ENCODE measurements around the gene GGNBP2. TPM values are rescaled to one million over a fixed set of nuclear protein-coding genes. Genes with fewer than 3 reads are reported as not detected.

GGNBP2 gene
- total and polyA plus RNA-seq, 3 donors from 2014 or later: 104 to 144 (median 118) TPM

DNA sequence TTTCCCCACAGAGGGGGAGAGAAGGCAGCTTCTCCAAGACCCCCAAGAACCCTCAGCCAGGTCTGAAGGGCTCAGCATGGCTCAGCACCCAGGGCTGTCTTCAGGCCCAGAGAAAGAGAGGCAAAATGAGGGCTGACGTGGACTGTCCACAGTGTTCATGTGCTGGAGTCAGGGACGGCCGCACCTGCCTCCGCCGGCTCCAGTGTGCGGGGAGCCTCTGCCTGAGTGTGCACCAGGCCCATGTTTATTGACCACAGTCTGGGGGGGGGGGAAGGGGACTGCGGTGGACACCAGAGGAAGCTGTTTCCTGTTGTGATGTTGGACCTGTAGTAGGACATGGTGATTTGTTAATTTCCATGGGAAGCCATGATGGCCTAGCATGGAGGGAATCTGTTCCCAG is 63.6 kb downstream of the GGNBP2 start:
- no peak overlapping the region for H3K27ac ChIP-seq
- intact Hi-C loops (cut with DNase I; ENCODE audit: low total_unique reads): no loop called here
- TF ChIP-seq, protein P1, sequence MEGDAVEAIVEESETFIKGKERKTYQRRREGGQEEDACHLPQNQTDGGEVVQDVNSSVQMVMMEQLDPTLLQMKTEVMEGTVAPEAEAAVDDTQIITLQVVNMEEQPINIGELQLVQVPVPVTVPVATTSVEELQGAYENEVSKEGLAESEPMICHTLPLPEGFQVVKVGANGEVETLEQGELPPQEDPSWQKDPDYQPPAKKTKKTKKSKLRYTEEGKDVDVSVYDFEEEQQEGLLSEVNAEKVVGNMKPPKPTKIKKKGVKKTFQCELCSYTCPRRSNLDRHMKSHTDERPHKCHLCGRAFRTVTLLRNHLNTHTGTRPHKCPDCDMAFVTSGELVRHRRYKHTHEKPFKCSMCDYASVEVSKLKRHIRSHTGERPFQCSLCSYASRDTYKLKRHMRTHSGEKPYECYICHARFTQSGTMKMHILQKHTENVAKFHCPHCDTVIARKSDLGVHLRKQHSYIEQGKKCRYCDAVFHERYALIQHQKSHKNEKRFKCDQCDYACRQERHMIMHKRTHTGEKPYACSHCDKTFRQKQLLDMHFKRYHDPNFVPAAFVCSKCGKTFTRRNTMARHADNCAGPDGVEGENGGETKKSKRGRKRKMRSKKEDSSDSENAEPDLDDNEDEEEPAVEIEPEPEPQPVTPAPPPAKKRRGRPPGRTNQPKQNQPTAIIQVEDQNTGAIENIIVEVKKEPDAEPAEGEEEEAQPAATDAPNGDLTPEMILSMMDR (IDR thresholded peaks at IDR 0.05): no peak
- no peak for TF ChIP-seq POLR2A (IDR thresholded peaks at IDR 0.05)
- peaks cover 1% of the 10 kb centered on the region for H3K4me1 ChIP-seq
- H3K36me3 ChIP-seq (ENCODE audit: low read depth, missing control alignments): no peaks in the 10 kb centered on the region
- no peaks in the 10 kb centered on the region for H3K27me3 ChIP-seq
- no peaks in the 10 kb centered on the region for H3K9me3 ChIP-seq
- no peak overlapping the region for H3K4me3 ChIP-seq
- WGBS, 2 donors: 23 to 76% methylated on average over 3 to 7 of the region's 7 CpGs
- no peak for DNase-seq

DNA sequence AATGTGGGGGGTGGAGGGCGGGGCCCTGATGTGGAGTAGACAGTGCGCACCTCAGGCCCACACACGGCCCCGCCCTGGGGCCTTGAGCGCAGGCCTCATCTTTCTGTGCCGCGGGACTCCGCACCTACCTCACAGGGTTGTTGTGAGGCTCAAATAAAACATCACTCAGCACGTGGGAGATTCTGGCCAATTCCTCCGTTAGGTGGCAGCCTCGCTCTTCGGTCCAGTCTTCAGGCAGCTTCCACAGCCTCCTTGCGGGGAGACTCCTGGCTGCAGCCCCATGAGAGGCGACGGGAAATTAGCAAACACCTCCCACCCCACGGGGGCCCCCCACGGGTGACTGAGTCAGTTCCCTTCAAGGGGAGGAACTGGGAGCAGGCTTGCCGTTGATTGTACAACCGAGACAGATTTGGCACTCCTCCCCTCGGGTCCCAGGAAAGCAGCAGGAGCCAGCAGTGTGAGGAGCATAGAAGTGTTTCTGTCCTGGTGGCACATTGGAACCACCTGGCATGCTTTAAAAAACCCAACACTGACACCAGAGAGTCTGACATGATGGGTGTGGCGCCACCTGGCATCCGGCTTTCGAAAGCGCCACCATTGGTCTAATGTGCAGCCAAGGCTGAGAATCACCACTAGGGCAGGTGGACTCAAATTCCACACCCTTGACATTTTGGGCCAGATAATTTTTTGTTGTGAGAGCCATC is 64.2 kb downstream of the GGNBP2 start:
- DNase-seq: peak; percentile 67
- Histone ChIP-seq H3K9me3 (no peaks in the 10 kb centered on the region), H3K4me1 (no peaks in the 10 kb centered on the region), H3K36me3 (ENCODE audit: low read depth, missing control alignments) (no peaks in the 10 kb centered on the region), H3K4me3 (no peak overlapping the region), H3K27me3 (no peaks in the 10 kb centered on the region), H3K27ac (no peak overlapping the region)
- no peak for TF ChIP-seq POLR2A (IDR thresholded peaks at IDR 0.05)
- TF ChIP-seq, protein P1 (IDR thresholded peaks at IDR 0.05): peak in 2 of 3 experiments; percentile 30 to 37
- WGBS, 2 donors: 26 to 43% methylated on average over 13 to 24 of the region's 24 CpGs
- intact Hi-C loops (cut with DNase I; ENCODE audit: low total_unique reads): no loop called here

DNA sequence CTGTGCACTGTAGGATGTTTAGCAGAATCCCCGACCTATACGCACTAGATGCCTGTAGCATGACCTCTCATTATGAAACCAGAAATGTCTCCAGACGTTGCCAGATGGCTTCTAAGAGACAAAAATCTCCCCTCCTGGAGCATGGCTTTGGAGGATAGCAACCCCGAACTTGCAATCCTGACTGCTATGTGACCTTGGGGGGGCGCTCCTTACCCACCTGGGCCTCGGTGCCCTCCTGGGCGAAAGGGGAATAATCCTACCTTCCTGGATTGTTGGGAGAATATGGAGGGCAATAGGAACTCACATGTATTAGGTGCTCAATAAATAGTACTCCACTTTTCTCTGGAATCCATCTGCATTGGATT is 64.8 kb downstream of the GGNBP2 start:
- Histone ChIP-seq H3K4me3 (no peak overlapping the region), H3K27ac (no peak overlapping the region), H3K4me1 (no peaks in the 10 kb centered on the region), H3K9me3 (no peaks in the 10 kb centered on the region), H3K36me3 (ENCODE audit: low read depth, missing control alignments) (no peaks in the 10 kb centered on the region), H3K27me3 (no peaks in the 10 kb centered on the region)
- intact Hi-C loops (cut with DNase I; ENCODE audit: low total_unique reads): no loop called here
- 72 to 79% methylated on average over 7 of the region's 7 CpGs for WGBS, 2 donors
- TF ChIP-seq, protein P1 (IDR thresholded peaks at IDR 0.05): no peak
- no peak for TF ChIP-seq POLR2A (IDR thresholded peaks at IDR 0.05)
- no peak for DNase-seq

DNA sequence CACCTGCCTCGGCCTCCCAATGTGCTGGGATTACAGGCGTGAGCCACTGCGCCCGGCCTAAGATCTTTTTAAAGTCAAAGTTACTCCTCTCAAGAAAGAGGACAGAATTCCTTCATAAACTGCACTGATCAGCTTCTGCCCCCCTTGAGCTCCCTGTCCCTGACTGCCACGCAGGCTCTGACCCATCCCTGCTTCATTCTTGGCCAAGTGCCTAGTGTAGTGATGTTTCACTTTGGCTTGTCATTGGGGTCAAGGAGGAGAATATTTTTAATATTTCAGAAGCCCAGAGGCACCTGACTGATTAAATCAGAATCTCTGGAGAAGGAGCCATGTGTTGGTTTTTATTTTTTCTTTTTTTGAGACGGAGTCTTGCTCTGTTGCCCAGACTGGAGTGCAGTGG is 65.8 kb downstream of the GGNBP2 start:
- intact Hi-C loops (cut with DNase I; ENCODE audit: low total_unique reads): no loop called here
- WGBS, 2 donors: 64 to 85% methylated on average over 6 of the region's 6 CpGs
- no peak for DNase-seq
- Histone ChIP-seq H3K4me3 (no peak overlapping the region), H3K9me3 (no peaks in the 10 kb centered on the region), H3K27me3 (no peaks in the 10 kb centered on the region), H3K36me3 (ENCODE audit: low read depth, missing control alignments) (no peaks in the 10 kb centered on the region), H3K27ac (no peak overlapping the region), H3K4me1 (no peaks in the 10 kb centered on the region)
- TF ChIP-seq POLR2A (IDR thresholded peaks at IDR 0.05): no peak
- TF ChIP-seq, protein P1 (IDR thresholded peaks at IDR 0.05): no peak
